B cell (primary cell): ENCODE results near the gene MZB1.

Experiments used
- EZH2 ChIP-seq: IDR thresholded peaks from 2 replicates; pipeline ENCODE4 v1.6.1; 2012; ENCODE audit warnings: borderline replicate concordance, low read depth, mild to moderate bottlenecking, moderate library complexity, low read length; ENCODE audit not compliant: insufficient read depth, poor library complexity, severe bottlenecking
- TF ChIP-seq, protein P1 (sequence below): fragments of 200-600 bp; IDR thresholded peaks from one replicate; pipeline ENCODE4 v1.8.0; 2022; ENCODE audit warnings: antibody characterized with exemption, mild to moderate bottlenecking

DNA sequence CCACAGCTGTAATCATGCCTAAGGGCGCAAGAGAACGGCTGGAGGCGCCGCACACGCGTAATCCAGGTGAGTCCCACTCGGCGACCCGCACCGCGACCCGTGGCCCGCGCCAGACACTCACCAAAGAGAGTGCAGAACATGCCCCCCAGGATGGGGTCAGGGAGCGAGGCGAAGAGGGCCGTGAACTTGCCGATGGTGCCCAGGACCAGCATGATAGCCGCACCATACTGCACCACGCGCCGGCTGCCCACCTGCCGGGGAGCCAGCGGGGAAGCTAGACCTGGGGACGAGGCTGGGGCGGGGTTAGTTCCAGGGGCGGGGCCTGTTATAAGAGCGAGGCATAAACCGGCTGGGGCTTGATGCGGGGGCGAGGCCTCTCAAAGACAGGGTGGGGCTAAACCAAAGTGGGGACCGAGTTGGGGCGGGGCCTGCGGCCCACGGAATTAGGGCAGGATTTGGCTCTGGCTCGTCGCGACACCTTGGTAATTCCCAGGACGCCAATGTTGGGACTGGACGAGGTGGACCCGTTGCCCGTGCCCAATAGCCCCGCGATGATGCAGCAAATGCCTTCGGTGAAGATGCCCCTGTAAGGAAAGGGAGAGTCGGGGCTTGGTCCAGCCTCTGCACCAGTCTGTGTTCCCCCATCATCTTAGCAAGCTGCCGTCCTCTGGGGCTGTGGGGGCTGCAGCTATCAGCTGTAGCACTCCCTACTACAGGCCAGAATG lies 11.4 kb downstream of the MZB1 start:
- TF ChIP-seq, protein P1, sequence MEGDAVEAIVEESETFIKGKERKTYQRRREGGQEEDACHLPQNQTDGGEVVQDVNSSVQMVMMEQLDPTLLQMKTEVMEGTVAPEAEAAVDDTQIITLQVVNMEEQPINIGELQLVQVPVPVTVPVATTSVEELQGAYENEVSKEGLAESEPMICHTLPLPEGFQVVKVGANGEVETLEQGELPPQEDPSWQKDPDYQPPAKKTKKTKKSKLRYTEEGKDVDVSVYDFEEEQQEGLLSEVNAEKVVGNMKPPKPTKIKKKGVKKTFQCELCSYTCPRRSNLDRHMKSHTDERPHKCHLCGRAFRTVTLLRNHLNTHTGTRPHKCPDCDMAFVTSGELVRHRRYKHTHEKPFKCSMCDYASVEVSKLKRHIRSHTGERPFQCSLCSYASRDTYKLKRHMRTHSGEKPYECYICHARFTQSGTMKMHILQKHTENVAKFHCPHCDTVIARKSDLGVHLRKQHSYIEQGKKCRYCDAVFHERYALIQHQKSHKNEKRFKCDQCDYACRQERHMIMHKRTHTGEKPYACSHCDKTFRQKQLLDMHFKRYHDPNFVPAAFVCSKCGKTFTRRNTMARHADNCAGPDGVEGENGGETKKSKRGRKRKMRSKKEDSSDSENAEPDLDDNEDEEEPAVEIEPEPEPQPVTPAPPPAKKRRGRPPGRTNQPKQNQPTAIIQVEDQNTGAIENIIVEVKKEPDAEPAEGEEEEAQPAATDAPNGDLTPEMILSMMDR: no peak
- no peak for TF ChIP-seq EZH2
